ENCODE data around the gene CEMIP2.

GRCh38 chr9:71719088-71719487, 49.2 kb downstream of the CEMIP2 start:
- no peak for TF ChIP-seq ATF2 (CRISPR knock-in tag; IDR thresholded peaks at IDR 0.05; ENCODE audit: borderline replicate concordance, low read depth)
- TF ChIP-seq ATF3 (CRISPR knock-in tag; conservative IDR thresholded peaks at IDR 0.05), result no peak
- TF ChIP-seq ATF6 (CRISPR knock-in tag; IDR thresholded peaks at IDR 0.05), result no peak
- TF ChIP-seq CTCF (IDR thresholded peaks at IDR 0.05), result no peak
- no peak for TF ChIP-seq ESRRA (CRISPR knock-in tag; IDR thresholded peaks at IDR 0.05; ENCODE audit: borderline replicate concordance)
- no peak for TF ChIP-seq MAX (CRISPR knock-in tag; IDR thresholded peaks at IDR 0.05)
- TF ChIP-seq E2F4 (CRISPR knock-in tag; IDR thresholded peaks at IDR 0.05; ENCODE audit: borderline replicate concordance, low read depth), result no peak
- no peak for TF ChIP-seq PRDM15 (CRISPR knock-in tag; IDR thresholded peaks at IDR 0.05)
- TF ChIP-seq SMAD3 (CRISPR knock-in tag; IDR thresholded peaks at IDR 0.05; ENCODE audit: borderline replicate concordance), result no peak
- no peak for TF ChIP-seq ZBTB21 (CRISPR knock-in tag; IDR thresholded peaks at IDR 0.05; ENCODE audit: borderline replicate concordance)
- no peak for TF ChIP-seq PREB (CRISPR knock-in tag; IDR thresholded peaks at IDR 0.05; ENCODE audit: borderline replicate concordance)
- no peak for TF ChIP-seq JUN (CRISPR knock-in tag; IDR thresholded peaks at IDR 0.05)
- no peak for TF ChIP-seq USF1 (CRISPR knock-in tag; IDR thresholded peaks at IDR 0.05)
- TF ChIP-seq NFYB (CRISPR knock-in tag; conservative IDR thresholded peaks at IDR 0.05; ENCODE audit: low read depth), result no peak
